NOMO-1 treated with DMSO at 0.1 percent for 48 hours (cell line): ENCODE measurements around the gene FBXL7.

Source experiments
- DNase-seq: peaks from one replicate; lab custom pipeline; 2025; ENCODE audit not compliant: unreplicated experiment; lab: John Stamatoyannopoulos, UW

Gene FBXL7

GRCh38 chr5:15499528-15500324 is at the start of gene FBXL7:
Gene FBXL7 (plus strand): TSS chr5:15500180.
- no peak for DNase-seq

- no peak for DNase-seq
Observed at GRCh38 chr5:15450473-15450872, 49.5 kb upstream of the FBXL7 start.

GRCh38 chr5:15450949-15451348 is 49.0 kb upstream of the FBXL7 start:
- no peak for DNase-seq

- DNase-seq: no peak
Observed at GRCh38 chr5:15452030-15452429, 48.0 kb upstream of the FBXL7 start.

GRCh38 chr5:15452781-15453180 is 47.2 kb upstream of the FBXL7 start:
- DNase-seq: no peak

GRCh38 chr5:15459200-15459599 is 40.8 kb upstream of the FBXL7 start:
- DNase-seq: no peak

GRCh38 chr5:15463231-15463980 is 36.6 kb upstream of the FBXL7 start:
- no peak for DNase-seq

- no peak for DNase-seq
Observed at GRCh38 chr5:15472116-15472515, 27.9 kb upstream of the FBXL7 start.

GRCh38 chr5:15474143-15474719 is 25.7 kb upstream of the FBXL7 start:
- DNase-seq: no peak

- no peak for DNase-seq
Observed at GRCh38 chr5:15475367-15475766, 24.6 kb upstream of the FBXL7 start.

- DNase-seq: no peak
Observed at GRCh38 chr5:15476977-15477376, 23.0 kb upstream of the FBXL7 start.

GRCh38 chr5:15480436-15480835 is 19.5 kb upstream of the FBXL7 start:
- no peak for DNase-seq

- DNase-seq: no peak
Observed at GRCh38 chr5:15483351-15484097, 16.5 kb upstream of the FBXL7 start.

GRCh38 chr5:15487228-15487627 is 12.8 kb upstream of the FBXL7 start:
- DNase-seq: no peak

GRCh38 chr5:15489571-15490235 is 10.3 kb upstream of the FBXL7 start:
- no peak for DNase-seq

- DNase-seq: no peak
Observed at GRCh38 chr5:15492545-15492944, 7.4 kb upstream of the FBXL7 start.

- no peak for DNase-seq
Observed at GRCh38 chr5:15493501-15493900, 6.5 kb upstream of the FBXL7 start.

GRCh38 chr5:15495026-15495425 is 5.0 kb upstream of the FBXL7 start:
- no peak for DNase-seq

- no peak for DNase-seq
Observed at GRCh38 chr5:15496886-15497285, 3.1 kb upstream of the FBXL7 start.

GRCh38 chr5:15500325-15501001 is 483 bp downstream of the FBXL7 start:
- no peak for DNase-seq
